Skeletal muscle tissue (tissue), 4 donors: ENCODE measurements around the gene NINJ2. TPM values are rescaled to one million over a fixed set of nuclear protein-coding genes. Genes with fewer than 3 reads are reported as not detected.
A peak's percentile ranks its signal among the peaks of the same experiment; 100 is the strongest.

Source experiments
- H3K27ac ChIP-seq: one replicate; pipeline ENCODE4 v1.7.0; 2013; ENCODE audit warnings: mild to moderate bottlenecking, low read depth, low read length, inconsistent platforms
- H3K27me3 ChIP-seq, 3 donors: one replicate each; pipeline ENCODE4 v1.7.0; 2013; ENCODE audit warnings: low read length in 3 of 3; ENCODE audit not compliant: control insufficient read depth in 3 of 3, insufficient read depth in 3 of 3
- H3K36me3 ChIP-seq, 3 donors: one replicate each; pipeline ENCODE4 v1.7.0; 2013; ENCODE audit warnings: low read length in 3 of 3; ENCODE audit not compliant: control insufficient read depth in 3 of 3, insufficient read depth in 3 of 3
- H3K4me1 ChIP-seq, 3 donors: one replicate each; pipeline ENCODE4 v1.7.0; 2013; ENCODE audit warnings: low read length in 3 of 3, mild to moderate bottlenecking in 3 of 3; ENCODE audit not compliant: control insufficient read depth in 3 of 3, insufficient read depth in 3 of 3
- H3K4me3 ChIP-seq, 3 donors: one replicate each; pipeline ENCODE4 v1.7.0; 2013; ENCODE audit warnings: low read length in 3 of 3
- H3K9ac ChIP-seq, 3 donors: one replicate each; pipeline ENCODE4 v1.7.0; 2013; ENCODE audit warnings: low read length in 3 of 3, mild to moderate bottlenecking in 3 of 3, moderate library complexity in 2 of 3, low read depth in 1 of 3
- H3K9me3 ChIP-seq, 3 donors: one replicate each; pipeline ENCODE4 v1.7.0; 2013; ENCODE audit warnings: low read length in 3 of 3; ENCODE audit not compliant: control insufficient read depth in 3 of 3
- total RNA-seq: library from RNA; depleted of rRNA; stranded (reverse); fragments of >200 nt; gene quantifications from one replicate; pipeline ENCODE4 v1.2.3, GENCODE V29; 2014
- donor health status: Osteomylitis.

NINJ2 gene
- total RNA-seq, 1 donor from 2014 or later: 2.6 TPM

DNA sequence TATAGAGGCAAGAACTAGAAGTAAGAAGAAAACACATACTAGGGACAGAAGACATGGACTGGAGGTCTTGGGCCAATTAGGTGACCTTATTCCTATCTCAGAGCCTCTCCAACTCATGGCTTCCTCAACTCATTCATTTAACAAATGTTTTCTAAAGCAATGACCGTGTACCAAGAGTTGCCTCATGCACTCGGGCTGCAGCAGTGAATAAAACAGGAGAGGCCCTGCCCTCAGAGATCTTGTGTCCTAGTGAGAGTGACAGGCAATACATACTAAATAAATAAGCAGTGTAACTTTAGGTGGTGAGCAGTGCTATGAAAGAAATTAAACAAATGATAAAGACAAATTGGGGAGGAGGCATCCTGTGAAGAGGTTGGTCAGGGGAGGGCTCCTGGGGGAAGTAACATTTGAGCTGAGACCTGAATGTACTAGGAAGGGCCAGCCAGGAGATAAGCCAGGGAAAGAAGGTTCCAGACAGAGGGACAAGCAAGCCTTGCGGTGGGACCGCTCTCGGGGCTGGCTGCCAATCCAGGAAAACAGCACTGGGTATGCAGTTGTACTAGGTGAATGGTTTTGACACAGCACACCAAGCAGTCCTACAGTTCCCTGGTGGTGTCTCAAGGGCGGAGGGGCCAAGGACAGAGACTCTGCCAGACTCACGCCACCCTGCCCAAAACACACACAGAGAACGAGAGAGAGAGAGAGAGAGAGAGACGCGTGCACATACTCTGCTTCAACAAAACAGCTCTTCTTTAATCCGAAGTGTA, 1.3 kb downstream of the NINJ2 start:
- Histone ChIP-seq H3K27ac (peak overlapping the region; percentile 38), H3K36me3 (no peaks in the 10 kb centered on the region), H3K9ac (peak overlapping the region in 2 of 3 donors; percentile 10 to 46), H3K4me1 (peaks cover 15 to 23% (median 22%) of the 10 kb centered on the region in 3 donors), H3K9me3 (no peaks in the 10 kb centered on the region), H3K4me3 (peak overlapping the region; percentile 45 to 68 (median 47)), H3K27me3 (no peaks in the 10 kb centered on the region)

- Histone ChIP-seq H3K9me3 (no peaks in the 10 kb centered on the region), H3K27me3 (no peaks in the 10 kb centered on the region), H3K36me3 (no peaks in the 10 kb centered on the region), H3K4me1 (peaks cover 14 to 23% (median 17%) of the 10 kb centered on the region in 3 donors), H3K9ac (no peak overlapping the region), H3K4me3 (no peak overlapping the region), H3K27ac (no peak overlapping the region)
These were observed 4.1 kb downstream of the NINJ2 start for GRCh38 chr12:659090-659683.

GRCh38 chr12:650983-651382, 12.3 kb downstream of the NINJ2 start:
- Histone ChIP-seq H3K27me3 (no peaks in the 10 kb centered on the region), H3K27ac (peak overlapping the region; percentile 19), H3K4me1 (peaks cover 24 to 26% (median 25%) of the 10 kb centered on the region in 3 donors), H3K9ac (peak overlapping the region in 2 of 3 donors; percentile 54 to 60), H3K36me3 (no peaks in the 10 kb centered on the region), H3K9me3 (no peaks in the 10 kb centered on the region), H3K4me3 (no peak overlapping the region)

DNA sequence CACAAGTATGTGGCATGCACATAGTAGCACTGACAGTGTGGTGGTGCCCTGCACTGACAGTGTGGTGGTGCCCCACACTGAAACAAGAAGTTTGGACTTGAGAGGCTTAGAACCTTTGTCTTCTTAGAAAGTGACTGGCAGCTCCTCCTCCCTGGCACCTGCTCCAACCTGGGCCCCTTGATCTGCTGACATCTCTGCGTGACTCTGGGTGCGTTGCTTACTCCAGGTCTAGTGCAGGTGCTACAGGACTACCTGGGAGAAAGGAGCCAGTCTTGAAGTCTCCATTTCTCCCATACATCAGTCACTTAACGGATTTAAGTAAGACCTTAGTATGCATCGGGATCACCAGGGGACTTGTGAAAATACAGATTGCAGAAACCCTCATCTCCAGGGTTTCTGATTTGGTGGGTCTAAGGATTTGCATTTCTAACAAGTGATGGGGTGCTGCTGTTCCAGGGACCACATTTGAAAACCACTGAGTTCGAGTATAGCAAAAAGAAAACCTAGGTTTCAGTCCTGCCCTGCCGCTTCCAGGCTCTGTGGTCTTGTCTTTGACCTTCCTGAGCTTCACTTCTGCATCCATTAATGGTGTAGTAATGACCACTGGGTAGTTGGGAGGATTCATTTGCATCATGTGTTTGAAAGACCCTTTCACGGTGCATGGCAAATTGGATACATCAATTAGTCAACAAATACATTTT, 15.7 kb downstream of the NINJ2 start:
- Histone ChIP-seq H3K9me3 (no peaks in the 10 kb centered on the region), H3K27ac (peak overlapping the region; percentile 96), H3K4me1 (peaks cover 55% of the 10 kb centered on the region in 3 donors), H3K36me3 (no peaks in the 10 kb centered on the region), H3K4me3 (no peak overlapping the region), H3K27me3 (no peaks in the 10 kb centered on the region), H3K9ac (peak overlapping the region; percentile 47 to 73 (median 56))

DNA sequence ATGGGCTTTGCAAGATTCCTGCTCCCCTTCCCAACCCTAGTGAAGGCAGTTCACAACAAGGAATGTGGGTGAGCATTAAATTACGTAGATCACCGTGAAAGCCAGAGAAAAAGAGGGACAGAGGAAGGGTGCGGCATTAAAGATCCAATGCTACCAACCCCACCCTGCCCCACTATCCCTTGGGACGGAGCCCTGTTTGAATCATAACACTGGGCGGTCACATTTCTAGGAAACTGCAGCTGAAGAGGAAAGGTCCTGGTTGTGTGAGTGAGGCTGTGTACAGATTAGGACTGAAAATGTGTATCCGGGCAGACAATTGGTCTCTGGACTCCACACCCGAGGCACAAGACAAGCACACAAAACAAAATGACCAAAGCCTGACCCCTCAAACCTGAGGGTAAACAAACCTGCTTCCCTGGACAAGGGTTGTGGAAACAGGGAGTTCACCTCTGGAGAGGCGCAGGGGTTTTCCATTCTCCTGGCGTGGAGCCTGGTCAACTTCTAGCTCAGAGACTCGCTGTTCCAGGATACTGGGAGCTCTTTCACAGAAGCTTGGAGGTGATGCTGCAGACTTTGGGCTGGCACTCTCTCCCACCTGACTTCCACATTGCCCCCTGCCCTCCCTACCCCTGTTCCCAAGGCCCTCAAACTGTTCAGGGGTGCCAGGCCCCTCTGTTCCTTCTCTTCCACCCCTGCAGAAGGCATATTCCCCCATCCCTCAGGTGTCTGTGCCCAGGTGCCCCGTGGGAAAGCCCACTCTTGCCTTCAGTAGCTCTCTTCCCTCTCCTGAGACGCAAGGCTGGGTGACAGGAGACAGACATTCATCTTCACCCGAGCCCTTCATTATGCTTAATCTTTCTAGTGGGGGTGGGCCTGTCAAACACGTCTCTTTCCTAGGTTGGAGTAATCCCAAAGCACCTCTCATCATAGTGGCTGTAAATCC, 16.5 kb downstream of the NINJ2 start:
- H3K4me3 ChIP-seq: peak overlapping the region; percentile 23 to 49 (median 46)

GRCh38 chr12:645563-646071, 17.6 kb downstream of the NINJ2 start:
- peaks cover 45 to 48% (median 47%) of the 10 kb centered on the region in 3 donors for H3K4me1 ChIP-seq
- peak overlapping the region; percentile 96 for H3K27ac ChIP-seq
- peak overlapping the region; percentile 17 to 73 (median 69) for H3K9ac ChIP-seq
- no peaks in the 10 kb centered on the region for H3K36me3 ChIP-seq
- no peaks in the 10 kb centered on the region for H3K9me3 ChIP-seq
- peak overlapping the region; percentile 23 to 49 (median 46) for H3K4me3 ChIP-seq
- H3K27me3 ChIP-seq: no peaks in the 10 kb centered on the region

More for the DNA sequence above, 16.5 kb downstream of the NINJ2 start:
- H3K36me3 ChIP-seq: no peaks in the 10 kb centered on the region
- no peaks in the 10 kb centered on the region for H3K9me3 ChIP-seq
- H3K9ac ChIP-seq: peak overlapping the region; percentile 56 to 73 (median 69)
- peaks cover 55% of the 10 kb centered on the region in 3 donors for H3K4me1 ChIP-seq
- H3K27me3 ChIP-seq: no peaks in the 10 kb centered on the region
- H3K27ac ChIP-seq: peak overlapping the region; percentile 96

- no peaks in the 10 kb centered on the region for H3K27me3 ChIP-seq
- H3K4me1 ChIP-seq: peaks cover 46 to 52% (median 46%) of the 10 kb centered on the region in 3 donors
- no peaks in the 10 kb centered on the region for H3K9me3 ChIP-seq
- peak overlapping the region; percentile 96 for H3K27ac ChIP-seq
- no peak overlapping the region for H3K4me3 ChIP-seq
- no peaks in the 10 kb centered on the region for H3K36me3 ChIP-seq
- H3K9ac ChIP-seq: peak overlapping the region in 1 of 3 donors; percentile 3
These were observed 18.3 kb downstream of the NINJ2 start for GRCh38 chr12:644818-645552.

DNA sequence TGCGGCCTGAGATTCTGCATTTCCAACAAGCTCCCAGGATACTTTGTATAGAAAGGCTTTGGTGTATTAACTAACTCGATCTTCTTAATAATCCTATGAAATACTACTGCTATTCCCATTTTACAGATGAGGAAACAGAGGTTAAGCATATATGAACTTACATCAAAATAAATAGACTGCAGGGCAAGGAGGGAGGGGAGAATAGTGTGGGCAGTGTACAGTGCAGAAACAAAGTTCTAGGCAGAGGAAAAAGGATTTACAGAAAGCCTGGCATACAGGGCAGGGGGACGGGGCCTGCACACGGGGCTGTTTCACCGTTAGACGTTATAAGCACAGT, 19.0 kb downstream of the NINJ2 start:
- Histone ChIP-seq H3K9ac (peak overlapping the region in 1 of 3 donors; percentile 92), H3K4me1 (peaks cover 51 to 59% (median 53%) of the 10 kb centered on the region in 3 donors), H3K4me3 (peak overlapping the region in 2 of 3 donors; percentile 76 to 80), H3K9me3 (no peaks in the 10 kb centered on the region), H3K27ac (peak overlapping the region; percentile 96), H3K36me3 (no peaks in the 10 kb centered on the region), H3K27me3 (no peaks in the 10 kb centered on the region)
